ENCODE results near the gene DOCK8. TPM values are rescaled to one million over a fixed set of nuclear protein-coding genes. Genes with fewer than 3 reads are reported as not detected.

DOCK8 gene
- total and polyA plus RNA-seq, 2 of the 4 experiments (the other 2 are of a cell fraction) = not detected

GRCh38 chr9:376115-376514 lies 161.4 kb downstream of the DOCK8 start:
- no peak for ATAC-seq (ENCODE audit: low read depth)
- Histone ChIP-seq H3K9ac (ENCODE audit: low read depth, low read length) (no peak overlapping the region), H4K20me1 (ENCODE audit: insufficient read depth, low read length) (no peaks in the 10 kb centered on the region), H3K4me1 (ENCODE audit: control insufficient read depth, insufficient read depth, low read length) (no peaks in the 10 kb centered on the region), H2AFZ (replicated peaks; ENCODE audit: low read length, poor library complexity) (no peak overlapping the region), H2BK120ac (ENCODE audit: low read depth, low read length) (no peak overlapping the region), H3K18ac (ENCODE audit: low read depth, low read length) (no peak overlapping the region), H4K91ac (ENCODE audit: insufficient read depth, low read depth, low read length) (no peak overlapping the region), H3K23ac (ENCODE audit: low read depth, low read length) (no peak overlapping the region), H2BK15ac (ENCODE audit: low read depth, low read length) (no peak overlapping the region), H2AK9ac (replicated peaks; ENCODE audit: low read depth, low read length, poor library complexity) (no peak overlapping the region), H3K56ac (ENCODE audit: extremely low read depth, insufficient read depth, low read length) (no peak overlapping the region), H3K4ac (ENCODE audit: low read depth, low read length) (no peak overlapping the region), H3K4me3 (ENCODE audit: insufficient read depth, low read depth, low read length) (no peak overlapping the region), H4K5ac (ENCODE audit: low read depth, low read length) (no peak overlapping the region), H3K36me3 (ENCODE audit: control insufficient read depth, insufficient read depth, low read length) (no peaks in the 10 kb centered on the region), H3K9me3 (ENCODE audit: control insufficient read depth, insufficient read depth, low read length) (no peaks in the 10 kb centered on the region), H2BK20ac (ENCODE audit: low read depth, low read length) (no peak overlapping the region), H4K8ac (ENCODE audit: low read depth in 2 of 2, low read length in 2 of 2) (no peak overlapping the region), H2AK5ac (ENCODE audit: low read depth, low read length) (no peak overlapping the region), H3K9me1 (ENCODE audit: insufficient read depth, low read length) (no peaks in the 10 kb centered on the region), H3K27ac (ENCODE audit: insufficient read depth, low read length) (no peak overlapping the region), H3K27me3 (ENCODE audit: control insufficient read depth, insufficient read depth, low read length) (peaks cover 3% of the 10 kb centered on the region; the same call in 1 of the 2 replicates), H3K4me2 (ENCODE audit: low read depth, low read length) (no peak overlapping the region), H2BK5ac (ENCODE audit: low read depth, low read length, poor library complexity, severe bottlenecking) (no peak overlapping the region), H3K79me1 (ENCODE audit: low read depth in 1 of 2, low read length in 2 of 2) (no peaks in the 10 kb centered on the region), H3K14ac (replicated peaks; ENCODE audit: low read depth, low read length) (no peak overlapping the region)
- no peak for TF ChIP-seq MXI1 (IDR thresholded peaks at IDR 0.05; ENCODE audit: borderline replicate concordance, low read depth, low read length)
- no peak for TF ChIP-seq ELK1 (IDR thresholded peaks at IDR 0.05; ENCODE audit: borderline replicate concordance, low read depth, low read length)
- no peak for TF ChIP-seq RAD21 (IDR thresholded peaks at IDR 0.05; ENCODE audit: low read length)
- TF ChIP-seq CHD1 (IDR thresholded peaks at IDR 0.05; ENCODE audit: low read depth, low read length) = no peak
- no peak for TF ChIP-seq MAZ (IDR thresholded peaks at IDR 0.05; ENCODE audit: borderline replicate concordance, low read depth, low read length)
- TF ChIP-seq SMC3 (IDR thresholded peaks at IDR 0.05; ENCODE audit: low read depth, low read length) = no peak
- no CpG with 5 or more reads among the region's 3 CpGs for WGBS, 2 experiments (ENCODE audit: extremely low coverage in 2 of 2, insufficient read length in 1 of 2)
- dilution Hi-C loops (cut with HindIII; ENCODE audit: low sequenced_read_pairs, unreplicated experiment) (no loop called here), intact Hi-C loops (cut with micrococcal nuclease) (no loop called here), in situ Hi-C loops (cut with MboI; ENCODE audit: low sequenced_read_pairs) (no loop called here)
- CTCF ChIA-PET = no interaction called here
- BruUV-seq (replicated peaks) = no TSS peak
- POLR2A ChIA-PET (ENCODE audit: unreplicated experiment) = no interaction called here
- DNase-seq = no peak
